ENCODE data around the gene DIP2A.

- no peak for TF ChIP-seq POLR2AphosphoS5 (IDR thresholded peaks at IDR 0.05)
- no peak for TF ChIP-seq POLR2A (IDR thresholded peaks at IDR 0.05)
- TF ChIP-seq, protein P1, sequence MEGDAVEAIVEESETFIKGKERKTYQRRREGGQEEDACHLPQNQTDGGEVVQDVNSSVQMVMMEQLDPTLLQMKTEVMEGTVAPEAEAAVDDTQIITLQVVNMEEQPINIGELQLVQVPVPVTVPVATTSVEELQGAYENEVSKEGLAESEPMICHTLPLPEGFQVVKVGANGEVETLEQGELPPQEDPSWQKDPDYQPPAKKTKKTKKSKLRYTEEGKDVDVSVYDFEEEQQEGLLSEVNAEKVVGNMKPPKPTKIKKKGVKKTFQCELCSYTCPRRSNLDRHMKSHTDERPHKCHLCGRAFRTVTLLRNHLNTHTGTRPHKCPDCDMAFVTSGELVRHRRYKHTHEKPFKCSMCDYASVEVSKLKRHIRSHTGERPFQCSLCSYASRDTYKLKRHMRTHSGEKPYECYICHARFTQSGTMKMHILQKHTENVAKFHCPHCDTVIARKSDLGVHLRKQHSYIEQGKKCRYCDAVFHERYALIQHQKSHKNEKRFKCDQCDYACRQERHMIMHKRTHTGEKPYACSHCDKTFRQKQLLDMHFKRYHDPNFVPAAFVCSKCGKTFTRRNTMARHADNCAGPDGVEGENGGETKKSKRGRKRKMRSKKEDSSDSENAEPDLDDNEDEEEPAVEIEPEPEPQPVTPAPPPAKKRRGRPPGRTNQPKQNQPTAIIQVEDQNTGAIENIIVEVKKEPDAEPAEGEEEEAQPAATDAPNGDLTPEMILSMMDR (IDR thresholded peaks at IDR 0.05): no peak
- no peak for TF ChIP-seq EP300 (IDR thresholded peaks at IDR 0.05)
These were observed 31.2 kb upstream of the DIP2A start for GRCh38 chr21:46427516-46427915.
